ENCODE data around the gene OTOA.

Gene OTOA

GRCh38 chr16:21650521-21650920 is 13.2 kb upstream of the OTOA start:
- H3K4me3 ChIP-seq (ENCODE audit: low read length in 2 of 2), result no peak overlapping the region
- H3K9me3 ChIP-seq (ENCODE audit: control insufficient read depth in 2 of 2, low read length in 2 of 2), result no peaks in the 10 kb centered on the region
- H3K27ac ChIP-seq (ENCODE audit: low read depth in 2 of 2, low read length in 2 of 2), result no peak overlapping the region
- H3K36me3 ChIP-seq (ENCODE audit: control insufficient read depth in 2 of 2, insufficient read depth in 2 of 2, low read length in 2 of 2), result peaks cover 4 to 8% of the 10 kb centered on the region in 2 donors
- H3K4me1 ChIP-seq (ENCODE audit: control insufficient read depth in 2 of 2, insufficient read depth in 2 of 2, low read length in 2 of 2), result peaks cover 0 to 18% of the 10 kb centered on the region in 2 donors
- no peak overlapping the region for H3K9ac ChIP-seq (ENCODE audit: low read depth in 1 of 2, low read length in 2 of 2)
- no peaks in the 10 kb centered on the region for H3K27me3 ChIP-seq (ENCODE audit: control insufficient read depth in 2 of 2, insufficient read depth in 2 of 2, low read length in 2 of 2)

GRCh38 chr16:21651515-21651914 is 12.3 kb upstream of the OTOA start:
- no peaks in the 10 kb centered on the region for H3K27me3 ChIP-seq (ENCODE audit: control insufficient read depth in 2 of 2, insufficient read depth in 2 of 2, low read length in 2 of 2)
- no peak overlapping the region for H3K4me3 ChIP-seq (ENCODE audit: low read length in 2 of 2)
- no peaks in the 10 kb centered on the region for H3K9me3 ChIP-seq (ENCODE audit: control insufficient read depth in 2 of 2, low read length in 2 of 2)
- H3K36me3 ChIP-seq (ENCODE audit: control insufficient read depth in 2 of 2, insufficient read depth in 2 of 2, low read length in 2 of 2), result peaks cover 10% of the 10 kb centered on the region in 2 donors
- no peak overlapping the region for H3K27ac ChIP-seq (ENCODE audit: low read depth in 2 of 2, low read length in 2 of 2)
- H3K9ac ChIP-seq (ENCODE audit: low read depth in 1 of 2, low read length in 2 of 2), result no peak overlapping the region
- peaks cover 0 to 9% of the 10 kb centered on the region in 2 donors for H3K4me1 ChIP-seq (ENCODE audit: control insufficient read depth in 2 of 2, insufficient read depth in 2 of 2, low read length in 2 of 2)

GRCh38 chr16:21652453-21652852 is 11.3 kb upstream of the OTOA start, which contains the start of gene IGSF6:
IGSF6 (minus strand) TSS chr16:21652608; CDS start chr16:21652598, 10 bp downstream.
- peaks cover 0 to 6% of the 10 kb centered on the region in 2 donors for H3K4me1 ChIP-seq (ENCODE audit: control insufficient read depth in 2 of 2, insufficient read depth in 2 of 2, low read length in 2 of 2)
- peaks cover 8 to 14% of the 10 kb centered on the region in 2 donors for H3K36me3 ChIP-seq (ENCODE audit: control insufficient read depth in 2 of 2, insufficient read depth in 2 of 2, low read length in 2 of 2)
- no peaks in the 10 kb centered on the region for H3K27me3 ChIP-seq (ENCODE audit: control insufficient read depth in 2 of 2, insufficient read depth in 2 of 2, low read length in 2 of 2)
- no peak within 1 kb of the TSS for H3K4me3 ChIP-seq (ENCODE audit: low read length in 2 of 2)
- H3K9ac ChIP-seq (ENCODE audit: low read depth in 1 of 2, low read length in 2 of 2), result no peak within 1 kb of the TSS
- H3K9me3 ChIP-seq (ENCODE audit: control insufficient read depth in 2 of 2, low read length in 2 of 2), result no peaks in the 10 kb centered on the region
- no peak within 1 kb of the TSS for H3K27ac ChIP-seq (ENCODE audit: low read depth in 2 of 2, low read length in 2 of 2)

- H3K4me3 ChIP-seq (ENCODE audit: low read length in 2 of 2), result no peak overlapping the region
- peaks cover 3 to 8% of the 10 kb centered on the region in 2 donors for H3K4me1 ChIP-seq (ENCODE audit: control insufficient read depth in 2 of 2, insufficient read depth in 2 of 2, low read length in 2 of 2)
- H3K27ac ChIP-seq (ENCODE audit: low read depth in 2 of 2, low read length in 2 of 2), result no peak overlapping the region
- no peaks in the 10 kb centered on the region for H3K27me3 ChIP-seq (ENCODE audit: control insufficient read depth in 2 of 2, insufficient read depth in 2 of 2, low read length in 2 of 2)
- H3K9ac ChIP-seq (ENCODE audit: low read depth in 1 of 2, low read length in 2 of 2), result no peak overlapping the region
- H3K36me3 ChIP-seq (ENCODE audit: control insufficient read depth in 2 of 2, insufficient read depth in 2 of 2, low read length in 2 of 2), result peaks cover 8 to 14% of the 10 kb centered on the region in 2 donors
- H3K9me3 ChIP-seq (ENCODE audit: control insufficient read depth in 2 of 2, low read length in 2 of 2), result no peaks in the 10 kb centered on the region
Measured at GRCh38 chr16:21653571-21653970, 10.2 kb upstream of the OTOA start.

GRCh38 chr16:21654466-21654865 is 9.3 kb upstream of the OTOA start:
- Histone ChIP-seq H3K9ac (ENCODE audit: low read depth in 1 of 2, low read length in 2 of 2) (no peak overlapping the region), H3K27me3 (ENCODE audit: control insufficient read depth in 2 of 2, insufficient read depth in 2 of 2, low read length in 2 of 2) (no peaks in the 10 kb centered on the region), H3K4me1 (ENCODE audit: control insufficient read depth in 2 of 2, insufficient read depth in 2 of 2, low read length in 2 of 2) (peaks cover 3 to 8% of the 10 kb centered on the region in 2 donors), H3K27ac (ENCODE audit: low read depth in 2 of 2, low read length in 2 of 2) (no peak overlapping the region), H3K36me3 (ENCODE audit: control insufficient read depth in 2 of 2, insufficient read depth in 2 of 2, low read length in 2 of 2) (peaks cover 8 to 14% of the 10 kb centered on the region in 2 donors), H3K4me3 (ENCODE audit: low read length in 2 of 2) (no peak overlapping the region), H3K9me3 (ENCODE audit: control insufficient read depth in 2 of 2, low read length in 2 of 2) (no peaks in the 10 kb centered on the region)

- Histone ChIP-seq H3K4me3 (ENCODE audit: low read length in 2 of 2) (no peak overlapping the region), H3K9me3 (ENCODE audit: control insufficient read depth in 2 of 2, low read length in 2 of 2) (no peaks in the 10 kb centered on the region), H3K27me3 (ENCODE audit: control insufficient read depth in 2 of 2, insufficient read depth in 2 of 2, low read length in 2 of 2) (no peaks in the 10 kb centered on the region), H3K9ac (ENCODE audit: low read depth in 1 of 2, low read length in 2 of 2) (no peak overlapping the region), H3K4me1 (ENCODE audit: control insufficient read depth in 2 of 2, insufficient read depth in 2 of 2, low read length in 2 of 2) (peaks cover 3 to 8% of the 10 kb centered on the region in 2 donors), H3K36me3 (ENCODE audit: control insufficient read depth in 2 of 2, insufficient read depth in 2 of 2, low read length in 2 of 2) (peaks cover 8 to 14% of the 10 kb centered on the region in 2 donors), H3K27ac (ENCODE audit: low read depth in 2 of 2, low read length in 2 of 2) (no peak overlapping the region)
Measured at GRCh38 chr16:21654881-21655280, 8.9 kb upstream of the OTOA start.

GRCh38 chr16:21656795-21657768 is 6.7 kb upstream of the OTOA start:
- Histone ChIP-seq H3K36me3 (ENCODE audit: control insufficient read depth in 2 of 2, insufficient read depth in 2 of 2, low read length in 2 of 2) (peaks cover 8 to 14% of the 10 kb centered on the region in 2 donors), H3K27ac (ENCODE audit: low read depth in 2 of 2, low read length in 2 of 2) (no peak overlapping the region), H3K27me3 (ENCODE audit: control insufficient read depth in 2 of 2, insufficient read depth in 2 of 2, low read length in 2 of 2) (no peaks in the 10 kb centered on the region), H3K9ac (ENCODE audit: low read depth in 1 of 2, low read length in 2 of 2) (no peak overlapping the region), H3K4me1 (ENCODE audit: control insufficient read depth in 2 of 2, insufficient read depth in 2 of 2, low read length in 2 of 2) (peaks cover 3 to 8% of the 10 kb centered on the region in 2 donors), H3K9me3 (ENCODE audit: control insufficient read depth in 2 of 2, low read length in 2 of 2) (no peaks in the 10 kb centered on the region), H3K4me3 (ENCODE audit: low read length in 2 of 2) (no peak overlapping the region)

- H3K4me1 ChIP-seq (ENCODE audit: control insufficient read depth in 2 of 2, insufficient read depth in 2 of 2, low read length in 2 of 2), result peaks cover 3 to 8% of the 10 kb centered on the region in 2 donors
Measured at GRCh38 chr16:21659124-21659523, 4.6 kb upstream of the OTOA start.

GRCh38 chr16:21664801-21665492 is 1.2 kb downstream of the OTOA start:
- no peaks in the 10 kb centered on the region for H3K36me3 ChIP-seq (ENCODE audit: control insufficient read depth in 2 of 2, insufficient read depth in 2 of 2, low read length in 2 of 2)
- no peaks in the 10 kb centered on the region for H3K4me1 ChIP-seq (ENCODE audit: control insufficient read depth in 2 of 2, insufficient read depth in 2 of 2, low read length in 2 of 2)
- H3K9me3 ChIP-seq (ENCODE audit: control insufficient read depth in 2 of 2, low read length in 2 of 2), result no peaks in the 10 kb centered on the region
- H3K27me3 ChIP-seq (ENCODE audit: control insufficient read depth in 2 of 2, insufficient read depth in 2 of 2, low read length in 2 of 2), result peaks cover 3 to 7% of the 10 kb centered on the region in 2 donors
- H3K9ac ChIP-seq (ENCODE audit: low read depth in 1 of 2, low read length in 2 of 2), result no peak overlapping the region
- H3K4me3 ChIP-seq (ENCODE audit: low read length in 2 of 2), result no peak overlapping the region
- no peak overlapping the region for H3K27ac ChIP-seq (ENCODE audit: low read depth in 2 of 2, low read length in 2 of 2)

More at GRCh38 chr16:21659124-21659523, 4.6 kb upstream of the OTOA start:
- H3K9ac ChIP-seq (ENCODE audit: low read depth in 1 of 2, low read length in 2 of 2), result no peak overlapping the region
- H3K27me3 ChIP-seq (ENCODE audit: control insufficient read depth in 2 of 2, insufficient read depth in 2 of 2, low read length in 2 of 2), result no peaks in the 10 kb centered on the region
- no peak overlapping the region for H3K4me3 ChIP-seq (ENCODE audit: low read length in 2 of 2)
- no peak overlapping the region for H3K27ac ChIP-seq (ENCODE audit: low read depth in 2 of 2, low read length in 2 of 2)
- peaks cover 8 to 14% of the 10 kb centered on the region in 2 donors for H3K36me3 ChIP-seq (ENCODE audit: control insufficient read depth in 2 of 2, insufficient read depth in 2 of 2, low read length in 2 of 2)
- H3K9me3 ChIP-seq (ENCODE audit: control insufficient read depth in 2 of 2, low read length in 2 of 2), result no peaks in the 10 kb centered on the region

GRCh38 chr16:21666772-21667171 is 3.0 kb downstream of the OTOA start:
- H3K27ac ChIP-seq (ENCODE audit: low read depth in 2 of 2, low read length in 2 of 2), result no peak overlapping the region
- no peaks in the 10 kb centered on the region for H3K36me3 ChIP-seq (ENCODE audit: control insufficient read depth in 2 of 2, insufficient read depth in 2 of 2, low read length in 2 of 2)
- no peaks in the 10 kb centered on the region for H3K9me3 ChIP-seq (ENCODE audit: control insufficient read depth in 2 of 2, low read length in 2 of 2)
- H3K4me3 ChIP-seq (ENCODE audit: low read length in 2 of 2), result no peak overlapping the region
- no peak overlapping the region for H3K9ac ChIP-seq (ENCODE audit: low read depth in 1 of 2, low read length in 2 of 2)
- H3K27me3 ChIP-seq (ENCODE audit: control insufficient read depth in 2 of 2, insufficient read depth in 2 of 2, low read length in 2 of 2), result peaks cover 3 to 10% of the 10 kb centered on the region in 2 donors
- no peaks in the 10 kb centered on the region for H3K4me1 ChIP-seq (ENCODE audit: control insufficient read depth in 2 of 2, insufficient read depth in 2 of 2, low read length in 2 of 2)

All from mucosa of rectum (tissue), 2 donors.